ENCODE measurements around the gene ARFGAP2.
"Not testable (repeated sequence)": the region's sequence is repeated elsewhere in the genome, so short reads cannot be mapped to it uniquely, and the experiment has no call there.

ARFGAP2 gene

GRCh38 chr11:47176328-47177228 lies at the start of gene ARFGAP2:
Gene ARFGAP2 (minus strand): TSS chr11:47176879. CDS start chr11:47176853, 26 bp downstream.
- peak; percentile 99 for DNase-seq (ENCODE audit: low read depth, low spot score)

- no peak for DNase-seq (ENCODE audit: low read depth, low spot score)
Measured at GRCh38 chr11:47225552-47226400, 49.1 kb upstream of the ARFGAP2 start.

GRCh38 chr11:47222696-47223095 lies 46.0 kb upstream of the ARFGAP2 start:
- DNase-seq (ENCODE audit: low read depth, low spot score), result no peak

GRCh38 chr11:47220401-47220821 lies 43.7 kb upstream of the ARFGAP2 start:
- DNase-seq (ENCODE audit: low read depth, low spot score), result peak; percentile 29

- DNase-seq (ENCODE audit: low read depth, low spot score), result peak; percentile 92
Measured at GRCh38 chr11:47216121-47216798, 39.6 kb upstream of the ARFGAP2 start.

GRCh38 chr11:47215366-47215910 lies 38.8 kb upstream of the ARFGAP2 start:
- DNase-seq (ENCODE audit: low read depth, low spot score), result no peak

GRCh38 chr11:47213950-47214565 lies 37.4 kb upstream of the ARFGAP2 start:
- peak; percentile 92 for DNase-seq (ENCODE audit: low read depth, low spot score)

- no peak for DNase-seq (ENCODE audit: low read depth, low spot score)
Measured at GRCh38 chr11:47212938-47213337, 36.3 kb upstream of the ARFGAP2 start.

- no peak for DNase-seq (ENCODE audit: low read depth, low spot score)
Measured at GRCh38 chr11:47208628-47209027, 31.9 kb upstream of the ARFGAP2 start.

- not testable (repeated sequence) for DNase-seq (ENCODE audit: low read depth, low spot score)
Measured at GRCh38 chr11:47208008-47208552, 31.4 kb upstream of the ARFGAP2 start.

- no peak for DNase-seq (ENCODE audit: low read depth, low spot score)
Measured at GRCh38 chr11:47207459-47207858, 30.8 kb upstream of the ARFGAP2 start.

- DNase-seq (ENCODE audit: low read depth, low spot score), result not testable (repeated sequence)
Measured at GRCh38 chr11:47206577-47206976, 29.9 kb upstream of the ARFGAP2 start.

GRCh38 chr11:47204637-47204989 lies 27.9 kb upstream of the ARFGAP2 start:
- peak; percentile 59 for DNase-seq (ENCODE audit: low read depth, low spot score)

- DNase-seq (ENCODE audit: low read depth, low spot score), result no peak
Measured at GRCh38 chr11:47202576-47202975, 25.9 kb upstream of the ARFGAP2 start.

GRCh38 chr11:47201015-47201414 lies 24.3 kb upstream of the ARFGAP2 start:
- no peak for DNase-seq (ENCODE audit: low read depth, low spot score)

- not testable (repeated sequence) for DNase-seq (ENCODE audit: low read depth, low spot score)
Measured at GRCh38 chr11:47198161-47198560, 21.5 kb upstream of the ARFGAP2 start.

- DNase-seq (ENCODE audit: low read depth, low spot score), result no peak
Measured at GRCh38 chr11:47192111-47192510, 15.4 kb upstream of the ARFGAP2 start.

GRCh38 chr11:47191137-47191536 lies 14.5 kb upstream of the ARFGAP2 start:
- DNase-seq (ENCODE audit: low read depth, low spot score), result not testable (repeated sequence)

- peak; percentile 92 for DNase-seq (ENCODE audit: low read depth, low spot score)
Measured at GRCh38 chr11:47189100-47189834, 12.6 kb upstream of the ARFGAP2 start.

- DNase-seq (ENCODE audit: low read depth, low spot score), result peak; percentile 45
Measured at GRCh38 chr11:47188259-47188658, 11.6 kb upstream of the ARFGAP2 start.

Measured in astrocyte of the hippocampus (primary cell).